Sigmoid colon (tissue), 4 donors: ENCODE data around the gene BAIAP3.

Experiments used
- CTCF ChIP-seq, 4 experiments: fragments of 450-650 bp in 3 of 4; fragments of 200-600 bp in 1 of 4; IDR thresholded peaks; one replicate each; pipeline ENCODE4 v1.5.1; 2016 to 2019; ENCODE audit warnings: antibody characterized with exemption in 4 of 4, mild to moderate bottlenecking in 3 of 4, moderate library complexity in 2 of 4
- EP300 ChIP-seq, 4 donors: sonication (generic); formaldehyde crosslinking; IDR thresholded peaks; one replicate each; pipeline ENCODE4 v1.6.1; 2017; ENCODE audit warnings: antibody characterized with exemption in 4 of 4

GRCh38 chr16:1349951-1350350 is 16.5 kb downstream of the BAIAP3 start:
- no peak for TF ChIP-seq CTCF (IDR thresholded peaks at IDR 0.05)
- no peak for TF ChIP-seq EP300 (IDR thresholded peaks at IDR 0.05)
